ENCODE data around the gene VCPKMT. TPM values are rescaled to one million over a fixed set of nuclear protein-coding genes. Genes with fewer than 3 reads are reported as not detected.

The VCPKMT gene
- total and polyA plus RNA-seq, 7 donors: 1.8 to 8.2 (median 4.6) TPM

- H3K4me1 ChIP-seq: no peaks in the 10 kb centered on the region
- no peak overlapping the region for H3K27ac ChIP-seq
- no peak for TF ChIP-seq CTCF (IDR thresholded peaks at IDR 0.05)
- H3K4me3 ChIP-seq: no peak overlapping the region
- WGBS, 3 donors: 92 to 95% (median 92%) methylated on average over 8 of the region's 8 CpGs
- H3K27me3 ChIP-seq (ENCODE audit: insufficient read depth in 3 of 3, low read length in 2 of 3): no peaks in the 10 kb centered on the region
- H3K36me3 ChIP-seq (ENCODE audit: insufficient read depth in 1 of 2, low read depth in 1 of 2): no peaks in the 10 kb centered on the region
- no peaks in the 10 kb centered on the region for H3K9me3 ChIP-seq
- DNase-seq: no peak
- intact Hi-C loops (cut with DNase I): no loop called here
- ATAC-seq: no peak
Measured at GRCh38 chr14:50067723-50068495, 48.5 kb downstream of the VCPKMT start.

- no peak for ATAC-seq
- TF ChIP-seq CTCF (IDR thresholded peaks at IDR 0.05): no peak
- 80 to 89% (median 84%) methylated on average over 3 of the region's 3 CpGs for WGBS, 3 donors
- no peaks in the 10 kb centered on the region for H3K9me3 ChIP-seq
- H3K27ac ChIP-seq: no peak overlapping the region
- H3K4me3 ChIP-seq: no peak overlapping the region
- no peak for DNase-seq
- H3K27me3 ChIP-seq (ENCODE audit: insufficient read depth in 3 of 3, low read length in 2 of 3): no peaks in the 10 kb centered on the region
- H3K36me3 ChIP-seq (ENCODE audit: insufficient read depth in 1 of 2, low read depth in 1 of 2): no peaks in the 10 kb centered on the region
- intact Hi-C loops (cut with DNase I): no loop called here
- H3K4me1 ChIP-seq: peaks cover 4% of the 10 kb centered on the region
Measured at GRCh38 chr14:50065583-50065982, 50.8 kb downstream of the VCPKMT start.

GRCh38 chr14:50064993-50065392 lies 51.4 kb downstream of the VCPKMT start:
- intact Hi-C loops (cut with DNase I): no loop called here
- Histone ChIP-seq H3K9me3 (no peaks in the 10 kb centered on the region), H3K4me3 (no peak overlapping the region), H3K27me3 (ENCODE audit: insufficient read depth in 3 of 3, low read length in 2 of 3) (no peaks in the 10 kb centered on the region), H3K27ac (no peak overlapping the region), H3K36me3 (ENCODE audit: insufficient read depth in 1 of 2, low read depth in 1 of 2) (no peaks in the 10 kb centered on the region), H3K4me1 (peaks cover 4% of the 10 kb centered on the region)
- ATAC-seq (no peak), DNase-seq (no peak)
- WGBS, 3 donors: 69 to 77% (median 73%) methylated on average over 4 of the region's 4 CpGs
- no peak for TF ChIP-seq CTCF (IDR thresholded peaks at IDR 0.05)

- Histone ChIP-seq H3K4me1 (peaks cover 4% of the 10 kb centered on the region), H3K9me3 (no peaks in the 10 kb centered on the region), H3K4me3 (no peak overlapping the region), H3K27ac (no peak overlapping the region), H3K27me3 (ENCODE audit: insufficient read depth in 3 of 3, low read length in 2 of 3) (no peaks in the 10 kb centered on the region), H3K36me3 (ENCODE audit: insufficient read depth in 1 of 2, low read depth in 1 of 2) (no peaks in the 10 kb centered on the region)
- ATAC-seq (no peak), DNase-seq (no peak)
- intact Hi-C loops (cut with DNase I): no loop called here
- TF ChIP-seq CTCF (IDR thresholded peaks at IDR 0.05): no peak
- 89 to 91% (median 90%) methylated on average over 9 of the region's 9 CpGs for WGBS, 3 donors
Measured at GRCh38 chr14:50063876-50064420, 52.4 kb downstream of the VCPKMT start.

All from psoas muscle (tissue), 8 donors.